ENCODE measurements around the gene LGALS1.

DNA sequence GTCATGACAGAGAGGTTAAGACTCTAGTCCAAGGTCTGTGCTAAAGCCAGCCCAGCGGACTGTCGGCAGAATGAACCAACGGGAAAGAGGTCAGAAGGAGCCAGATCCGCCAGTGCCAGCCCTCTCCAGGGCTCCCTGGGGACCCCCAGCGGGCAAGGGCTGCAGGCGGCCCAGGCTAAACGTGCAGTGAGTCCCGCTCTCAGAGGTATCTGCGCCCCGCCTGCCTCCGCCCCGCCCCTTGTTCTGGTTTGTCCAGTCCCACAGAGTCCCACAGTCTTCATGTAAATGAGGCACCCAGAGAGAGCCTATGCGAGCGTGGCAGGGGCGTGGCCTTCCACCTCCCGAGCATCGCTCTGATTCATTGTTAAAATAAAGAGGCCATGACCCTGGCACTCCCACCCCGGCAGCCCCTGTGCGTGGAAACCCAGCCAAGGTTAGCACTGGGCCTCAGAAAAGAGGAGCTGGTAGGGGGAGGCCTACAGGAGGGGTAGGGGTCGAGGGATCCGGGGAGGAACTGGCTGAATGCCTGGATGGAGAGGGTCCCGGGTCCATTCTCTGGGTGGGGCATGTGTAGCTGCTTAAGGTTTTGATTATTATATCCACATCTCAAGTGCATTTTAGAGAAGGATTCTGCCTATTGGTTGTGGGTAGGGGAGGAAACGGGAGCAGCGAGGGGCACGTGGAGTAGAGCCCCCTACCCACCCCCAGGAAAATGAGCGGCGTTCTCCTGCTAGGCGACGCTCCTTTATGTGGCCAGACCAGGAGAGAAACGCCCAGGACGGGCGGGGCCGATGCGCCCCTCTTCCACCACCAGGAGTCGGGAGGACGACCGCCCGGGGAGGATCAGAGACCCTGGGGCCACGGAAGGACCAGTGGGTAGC, 21.5 kb downstream of the LGALS1 start, which contains the start of gene TRIOBP:
- TF ChIP-seq, protein P1, sequence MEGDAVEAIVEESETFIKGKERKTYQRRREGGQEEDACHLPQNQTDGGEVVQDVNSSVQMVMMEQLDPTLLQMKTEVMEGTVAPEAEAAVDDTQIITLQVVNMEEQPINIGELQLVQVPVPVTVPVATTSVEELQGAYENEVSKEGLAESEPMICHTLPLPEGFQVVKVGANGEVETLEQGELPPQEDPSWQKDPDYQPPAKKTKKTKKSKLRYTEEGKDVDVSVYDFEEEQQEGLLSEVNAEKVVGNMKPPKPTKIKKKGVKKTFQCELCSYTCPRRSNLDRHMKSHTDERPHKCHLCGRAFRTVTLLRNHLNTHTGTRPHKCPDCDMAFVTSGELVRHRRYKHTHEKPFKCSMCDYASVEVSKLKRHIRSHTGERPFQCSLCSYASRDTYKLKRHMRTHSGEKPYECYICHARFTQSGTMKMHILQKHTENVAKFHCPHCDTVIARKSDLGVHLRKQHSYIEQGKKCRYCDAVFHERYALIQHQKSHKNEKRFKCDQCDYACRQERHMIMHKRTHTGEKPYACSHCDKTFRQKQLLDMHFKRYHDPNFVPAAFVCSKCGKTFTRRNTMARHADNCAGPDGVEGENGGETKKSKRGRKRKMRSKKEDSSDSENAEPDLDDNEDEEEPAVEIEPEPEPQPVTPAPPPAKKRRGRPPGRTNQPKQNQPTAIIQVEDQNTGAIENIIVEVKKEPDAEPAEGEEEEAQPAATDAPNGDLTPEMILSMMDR (IDR thresholded peaks at IDR 0.05): no peak
- no peak for TF ChIP-seq POLR2A (IDR thresholded peaks at IDR 0.05)

Data from lower leg skin (tissue), 3 donors.